HG02759 (cell line): ENCODE measurements around the gene RPS5.
"Not testable (repeated sequence)": the region's sequence is repeated elsewhere in the genome, so short reads cannot be mapped to it uniquely, and the experiment has no call there.

ENCODE experiments used
- ATAC-seq: cut with Tn5 transposase; IDR thresholded peaks from one replicate; pipeline ENCODE4 v1.9.1; 2021; ENCODE audit warnings: mild to moderate bottlenecking, moderate library complexity; ENCODE audit not compliant: unreplicated experiment

The RPS5 gene

DNA sequence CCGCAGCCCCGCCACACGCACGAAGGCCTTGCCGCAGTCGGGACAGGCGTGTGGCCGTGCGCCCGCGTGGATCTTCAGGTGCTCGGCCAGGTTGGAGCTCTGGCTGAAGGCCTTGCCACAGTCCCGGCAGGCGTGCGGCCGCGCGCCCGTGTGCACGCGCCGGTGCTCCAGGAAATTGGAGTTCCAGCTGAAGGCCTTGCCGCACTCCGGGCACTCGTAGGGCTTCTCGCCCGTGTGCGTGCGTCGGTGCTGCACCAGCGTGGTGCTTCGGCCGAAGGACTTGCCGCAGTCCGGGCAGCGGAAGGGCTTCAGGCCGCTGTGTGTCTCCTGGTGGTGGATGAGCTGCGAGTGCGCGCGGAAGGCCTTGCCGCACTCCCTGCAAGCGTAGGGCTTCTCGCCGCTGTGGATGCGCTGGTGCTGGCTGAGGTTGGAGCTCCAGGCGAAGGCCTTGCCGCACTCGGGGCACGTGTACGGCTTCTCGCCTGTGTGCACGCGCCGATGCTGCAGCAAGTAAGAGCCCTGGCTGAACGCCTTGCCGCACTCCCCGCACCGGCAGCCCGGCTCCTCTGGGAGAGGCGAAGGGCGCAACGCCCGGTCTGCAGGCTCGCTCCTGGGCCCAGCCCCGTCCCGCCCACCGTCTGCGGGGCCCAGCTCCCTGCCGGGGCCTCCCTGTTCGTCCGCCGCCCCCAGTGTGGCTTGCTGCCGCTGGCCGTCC is 30.1 kb upstream of the RPS5 start:
- ATAC-seq: no peak

DNA sequence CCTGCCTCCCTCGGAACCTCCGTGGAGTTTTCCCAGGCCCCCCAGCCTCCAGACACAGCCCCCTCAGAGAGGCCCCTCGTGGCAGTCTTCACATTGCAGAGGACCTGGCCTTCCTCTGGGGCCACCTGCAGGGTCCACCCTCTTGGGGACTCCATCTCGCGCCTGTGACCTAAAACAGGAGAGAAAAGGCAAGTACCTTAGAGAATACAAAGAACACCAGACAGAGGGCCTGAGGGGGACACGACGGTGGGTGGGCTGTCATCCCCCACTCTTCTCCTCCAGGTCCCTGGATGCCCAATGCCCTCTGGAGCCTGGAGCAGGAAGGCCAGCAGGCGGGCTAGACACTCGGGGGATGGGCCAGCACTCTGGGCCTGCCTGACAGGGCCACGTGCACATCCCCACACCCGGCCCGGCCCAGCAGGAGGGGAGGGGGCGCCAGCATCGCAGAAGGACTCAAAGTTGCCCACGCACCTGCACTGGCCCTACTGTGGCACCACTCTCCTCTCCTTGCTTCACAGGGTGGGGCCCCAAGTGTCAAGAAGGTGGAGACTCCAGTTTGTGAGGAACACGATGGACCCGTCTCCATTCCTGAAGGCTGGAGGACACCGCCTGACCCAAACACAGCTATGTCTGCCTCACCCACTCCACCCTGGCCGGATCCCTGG is 29.5 kb upstream of the RPS5 start:
- ATAC-seq: no peak

DNA sequence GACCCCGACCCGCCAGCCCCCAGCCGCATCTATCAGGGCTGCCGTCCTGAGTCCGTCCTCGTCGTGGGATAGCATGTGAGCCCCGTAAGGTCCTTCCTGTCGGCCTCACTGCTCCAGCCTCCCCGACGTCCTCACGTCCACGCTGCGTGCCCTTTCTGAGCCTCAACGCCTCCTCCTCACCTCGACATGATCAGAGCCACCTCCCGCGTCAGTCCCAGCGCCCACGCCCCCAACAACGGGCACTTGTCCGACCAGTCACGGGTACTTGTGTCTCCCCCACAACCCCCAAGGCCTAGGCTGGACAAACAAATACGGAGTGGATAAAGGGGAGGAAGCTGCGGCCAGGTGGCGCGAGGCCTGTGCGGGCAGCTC is 25.2 kb upstream of the RPS5 start:
- peak; percentile 16 for ATAC-seq

DNA sequence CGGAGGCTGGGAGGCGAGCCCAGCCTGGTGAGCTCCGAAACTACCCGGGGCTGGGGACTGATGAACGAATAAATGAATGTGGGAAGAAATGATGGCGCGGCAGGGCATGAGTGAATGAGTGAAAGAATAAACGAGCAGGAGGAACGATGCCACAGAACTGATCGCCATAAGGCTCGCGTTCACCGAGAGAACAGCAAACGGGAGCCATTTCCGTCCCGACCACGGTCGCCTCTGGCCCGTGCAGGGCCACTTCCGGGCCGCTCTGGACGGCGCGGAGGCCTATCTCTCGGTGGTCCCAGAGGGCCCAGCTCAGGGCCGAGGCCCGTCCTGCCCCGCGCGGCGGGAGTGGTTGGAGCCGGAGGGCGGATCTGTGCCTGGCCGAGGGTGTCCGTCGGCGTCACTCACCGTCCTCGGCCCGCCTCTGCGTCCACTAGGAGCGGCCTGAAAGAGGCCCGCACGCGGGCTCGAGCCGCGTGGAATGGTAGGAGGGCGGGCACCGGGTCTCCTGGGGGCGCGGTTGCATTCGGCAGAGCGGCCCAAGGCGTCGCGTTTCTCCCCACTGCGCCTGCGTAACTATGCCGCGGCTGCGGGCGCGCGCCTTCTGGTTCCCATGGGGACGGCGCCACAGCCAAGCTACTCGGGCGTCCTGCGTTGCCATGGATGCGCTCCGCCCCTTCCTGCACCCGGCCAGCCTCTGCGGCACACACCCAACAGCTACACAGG is 24.6 kb upstream of the RPS5 start, which contains the start of gene ZNF497:
Gene ZNF497, minus strand, starts transcription at position 480 of the 723 bp plus-strand sequence. CDS start 5,116 bp downstream, outside the sequence.
- peak; percentile 87 for ATAC-seq

DNA sequence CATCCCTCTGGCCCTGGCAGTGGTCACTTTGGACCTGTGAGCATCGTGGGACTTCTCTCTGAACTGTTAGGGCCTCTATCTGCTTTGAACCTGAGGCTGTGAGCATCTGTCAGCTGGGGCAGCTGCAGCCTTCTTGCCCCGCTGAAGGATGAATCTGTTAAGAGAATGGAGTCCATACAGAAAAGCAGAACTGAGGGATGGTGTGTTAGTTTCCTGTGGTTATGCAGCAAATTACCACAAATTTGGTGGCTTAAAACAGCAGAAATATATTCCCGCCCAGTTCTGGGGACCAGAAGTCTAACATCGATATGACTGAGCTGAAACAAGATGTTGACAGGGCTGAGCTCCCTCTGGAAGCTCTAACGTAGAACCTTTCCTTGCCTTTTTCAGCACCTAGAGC is 22.9 kb upstream of the RPS5 start:
- no peak for ATAC-seq

DNA sequence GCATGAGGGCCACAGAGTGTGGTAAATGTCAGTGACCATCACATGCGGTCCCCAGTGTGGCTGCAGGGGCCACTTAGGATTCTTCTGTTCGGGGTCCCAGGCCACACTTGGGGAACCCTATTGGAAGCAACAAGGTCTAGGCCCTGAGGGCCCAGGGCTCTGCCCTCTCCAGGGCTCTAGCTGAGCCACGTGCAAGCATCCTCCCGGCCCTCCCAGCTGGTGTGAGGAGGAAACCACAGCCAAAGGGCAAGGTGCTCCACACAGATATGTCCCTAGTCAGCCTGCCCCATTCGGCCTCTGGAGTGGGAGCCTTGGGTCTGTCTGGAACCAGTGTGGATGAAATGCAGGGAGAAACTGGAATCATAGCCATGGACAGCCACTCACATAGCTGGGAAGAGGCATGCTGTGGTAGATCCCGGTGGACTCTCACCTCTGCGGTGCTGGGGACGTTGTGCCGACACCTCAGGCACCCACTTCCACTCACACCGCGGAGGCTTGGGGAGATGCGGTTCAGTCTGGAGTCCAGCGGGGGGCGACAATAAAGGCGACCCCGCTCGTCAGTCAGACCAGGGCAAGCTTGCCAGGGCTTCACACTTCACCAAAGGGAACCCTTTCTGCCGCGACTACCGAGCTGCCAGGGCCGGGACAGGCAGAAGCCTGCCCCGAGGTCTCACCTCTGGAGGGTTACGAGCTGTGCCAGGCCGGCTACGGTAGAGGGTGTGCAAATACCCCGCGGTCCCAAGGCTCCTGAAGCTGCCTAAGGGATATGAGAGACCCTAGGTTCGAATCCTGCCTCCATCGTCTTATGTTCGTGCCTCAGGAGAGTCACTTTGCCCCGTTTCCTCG is 20.3 kb upstream of the RPS5 start:
- no peak for ATAC-seq

DNA sequence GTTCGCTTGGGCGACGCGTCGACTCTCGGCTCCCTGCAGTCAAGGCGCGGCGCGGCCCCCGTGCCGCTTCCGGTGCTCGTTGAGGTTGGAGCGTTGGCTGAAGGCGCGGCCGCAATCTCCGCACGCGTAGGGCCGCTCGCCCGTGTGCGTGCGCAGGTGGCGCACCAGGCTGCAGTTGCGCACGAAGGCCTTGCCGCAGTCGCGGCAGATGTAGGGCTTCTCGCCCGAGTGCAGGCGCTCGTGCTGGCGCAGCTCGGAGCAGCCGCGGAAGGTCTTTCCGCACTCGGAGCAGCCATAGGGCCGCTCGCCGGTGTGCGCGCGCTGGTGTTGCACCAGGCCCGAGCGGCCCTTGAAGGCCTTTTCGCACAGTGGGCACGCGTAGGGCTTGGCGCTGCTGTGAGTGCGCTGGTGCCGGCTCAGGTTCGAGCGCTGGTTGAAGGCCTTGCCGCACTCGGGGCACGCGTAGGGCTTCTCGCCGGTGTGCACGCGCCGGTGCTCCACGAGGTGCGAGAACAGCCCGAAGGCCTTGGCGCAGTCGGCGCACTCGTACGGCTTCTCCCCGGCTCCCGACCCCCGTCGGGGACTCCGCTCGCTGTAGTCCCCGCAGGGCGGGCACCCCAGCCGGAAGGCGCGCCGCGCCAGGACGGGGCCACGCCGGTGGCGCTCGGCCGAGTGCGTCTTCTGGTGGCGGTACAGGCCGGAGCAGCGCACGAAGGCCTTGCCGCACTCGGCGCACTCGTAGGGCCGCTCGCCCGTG is 19.2 kb upstream of the RPS5 start:
- ATAC-seq: no peak

DNA sequence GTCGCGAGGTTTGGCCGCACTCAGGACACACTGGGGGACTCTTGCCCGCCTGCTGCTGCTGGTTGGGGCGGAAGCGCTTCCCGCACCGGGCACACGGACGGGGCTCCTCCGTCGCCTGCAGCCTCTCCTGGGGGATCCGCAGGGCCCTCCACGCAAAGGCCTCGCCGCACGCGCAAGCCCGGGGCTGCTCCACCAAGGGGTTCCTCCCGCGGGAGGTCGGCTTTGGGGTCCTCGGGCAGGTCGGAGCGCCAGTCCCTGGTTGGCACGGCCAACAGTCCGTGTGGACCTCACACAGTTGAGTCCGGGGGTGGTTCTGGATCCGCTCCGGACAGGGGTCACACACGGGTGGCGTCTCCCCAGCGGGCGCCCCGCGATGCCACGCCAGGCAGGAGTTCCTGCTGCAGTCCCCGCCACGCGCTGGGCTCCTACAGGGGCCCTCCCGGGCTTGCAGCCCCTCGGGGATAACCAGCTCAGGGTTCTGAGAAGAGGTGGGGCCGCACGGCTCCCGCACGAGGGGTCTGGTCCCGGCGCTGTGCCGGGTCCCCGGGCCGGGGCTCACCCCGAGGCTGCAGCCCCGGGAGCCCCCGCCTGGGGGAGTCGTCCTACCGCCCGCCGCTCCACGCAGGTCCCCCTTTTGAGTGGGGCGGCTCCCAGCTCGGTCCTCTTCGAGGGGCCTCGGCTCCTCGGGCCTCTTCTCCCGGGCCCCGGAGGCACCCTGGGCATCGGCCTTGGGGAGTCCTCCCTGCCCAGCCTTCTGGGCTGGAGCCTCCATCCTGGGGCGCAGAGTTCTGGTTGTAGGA is 18.3 kb upstream of the RPS5 start:
- ATAC-seq: no peak

DNA sequence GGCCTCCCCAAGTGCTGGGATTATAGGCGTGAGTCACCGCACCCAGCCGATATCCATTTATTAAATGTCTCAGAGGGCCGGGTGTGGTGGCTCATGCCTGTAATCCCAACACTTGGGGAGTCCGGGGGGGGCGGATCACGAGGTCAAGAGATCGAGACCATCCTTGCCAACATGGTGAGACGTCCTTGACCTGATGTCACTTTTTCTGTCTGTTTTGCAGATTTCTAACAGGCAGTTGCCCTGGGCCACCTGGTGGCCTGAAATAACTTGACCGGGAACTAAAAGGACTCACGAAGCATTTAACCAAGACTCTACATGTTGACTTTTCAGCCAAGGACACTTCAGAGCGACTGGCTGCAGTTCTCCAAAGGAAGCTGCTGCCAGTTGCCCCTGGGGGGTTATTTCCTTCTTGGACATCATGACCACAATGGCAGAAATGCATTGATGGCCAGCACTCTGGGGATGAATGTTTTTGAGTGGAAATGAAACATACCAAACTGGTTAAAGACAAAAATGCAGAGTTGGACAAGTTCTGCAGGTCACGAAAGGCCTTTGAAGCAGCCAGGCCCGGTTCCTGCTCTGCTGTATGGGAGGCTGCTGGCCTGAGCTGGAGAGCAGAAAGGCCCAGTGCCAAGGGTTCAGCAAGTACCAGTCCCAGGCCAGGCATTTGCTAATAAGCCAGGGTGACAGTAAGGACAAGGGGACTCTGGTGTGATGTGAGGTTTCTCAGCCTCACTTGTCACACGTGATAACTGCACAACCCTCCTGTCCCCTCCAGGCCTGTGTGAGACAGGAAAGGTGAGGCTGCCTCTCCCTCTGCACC is 14.5 kb upstream of the RPS5 start:
- ATAC-seq: no peak

DNA sequence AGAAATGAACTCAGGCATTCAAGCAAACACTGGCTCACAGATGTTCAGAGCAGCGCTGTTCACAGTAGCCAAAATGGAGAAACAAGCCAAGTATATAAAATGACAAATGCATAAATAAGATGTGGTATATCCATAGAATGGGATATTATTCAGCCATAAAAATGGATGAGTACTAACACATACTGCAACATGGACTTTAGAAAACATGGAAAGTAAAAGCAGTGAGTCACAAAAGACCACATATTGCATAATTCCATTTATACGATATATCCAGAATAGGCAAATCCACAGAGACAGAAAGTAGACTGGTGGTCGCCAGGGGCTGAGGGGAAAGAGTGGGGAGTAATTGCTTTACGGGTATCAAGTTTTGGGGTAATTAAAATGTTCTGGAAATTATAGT is 12.9 kb upstream of the RPS5 start:
- ATAC-seq: no peak

DNA sequence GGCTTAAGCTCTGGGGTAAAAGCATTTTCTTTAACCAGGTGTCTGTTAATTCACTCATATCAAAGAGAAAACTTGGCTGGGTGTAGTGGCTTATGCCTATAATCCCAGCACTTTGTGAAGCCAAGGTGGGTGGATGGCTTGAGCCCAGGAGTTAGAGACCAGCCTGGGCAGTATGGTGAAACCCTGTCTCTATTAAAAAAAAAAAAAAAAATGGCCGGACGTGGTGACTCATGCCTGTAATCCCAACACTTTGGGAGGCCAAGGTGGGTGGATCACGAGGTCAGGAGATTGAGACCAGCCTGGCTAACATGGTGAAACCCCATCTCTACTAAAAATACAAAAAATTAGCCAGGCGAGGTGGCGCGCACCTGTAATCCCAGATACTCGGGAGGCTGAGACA is 10.3 kb upstream of the RPS5 start:
- ATAC-seq: not testable (repeated sequence)

DNA sequence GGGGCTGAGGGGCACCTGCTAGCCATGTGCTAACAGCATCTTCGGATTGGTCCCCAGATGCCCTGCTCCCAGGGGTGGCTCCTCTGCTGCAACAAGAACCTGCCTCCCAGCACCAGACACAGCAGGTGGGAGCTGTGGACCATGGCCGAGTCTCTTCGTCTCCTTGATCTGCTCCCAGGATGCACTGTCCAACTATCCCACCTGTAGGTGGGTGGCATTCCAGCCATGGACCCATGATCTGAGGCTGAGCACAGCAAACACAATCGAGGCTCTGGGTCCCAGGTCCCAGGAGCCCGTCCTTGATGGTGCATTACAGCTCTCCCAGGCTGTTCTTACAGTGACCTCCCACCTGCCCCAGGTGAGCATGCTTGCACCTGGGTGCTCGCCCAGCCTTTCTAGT is 7.8 kb upstream of the RPS5 start:
- no peak for ATAC-seq

DNA sequence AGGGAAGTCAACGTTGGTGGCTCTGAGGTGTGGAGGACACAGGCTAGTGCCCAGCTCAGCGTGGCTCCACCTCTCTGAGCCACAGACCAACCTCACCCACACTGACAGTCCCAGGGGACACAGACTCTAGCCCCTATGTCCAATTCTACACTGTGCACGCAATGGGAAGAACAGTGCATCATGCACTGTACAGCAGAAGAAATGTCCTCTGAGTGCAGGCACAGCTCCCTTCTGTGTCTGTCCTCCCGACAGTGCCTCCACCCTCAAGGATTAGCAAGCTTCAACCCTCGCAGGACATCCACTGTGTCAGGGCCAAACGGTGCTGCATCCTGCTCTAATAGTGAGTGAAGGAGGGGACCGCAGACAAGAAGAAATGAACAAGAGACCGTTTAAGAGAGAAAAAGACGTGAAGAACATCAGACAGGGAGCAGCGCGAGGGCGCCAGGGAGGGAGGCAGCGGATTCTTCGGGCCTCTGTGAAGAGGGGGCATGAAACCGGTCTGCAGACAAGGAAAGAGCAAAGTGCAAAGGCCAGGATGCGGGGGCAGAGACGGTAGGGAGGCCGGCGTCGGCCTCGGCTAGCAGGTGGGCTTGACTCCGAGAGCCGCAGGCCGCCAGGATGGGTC is 6.9 kb upstream of the RPS5 start:
- ATAC-seq: no peak

DNA sequence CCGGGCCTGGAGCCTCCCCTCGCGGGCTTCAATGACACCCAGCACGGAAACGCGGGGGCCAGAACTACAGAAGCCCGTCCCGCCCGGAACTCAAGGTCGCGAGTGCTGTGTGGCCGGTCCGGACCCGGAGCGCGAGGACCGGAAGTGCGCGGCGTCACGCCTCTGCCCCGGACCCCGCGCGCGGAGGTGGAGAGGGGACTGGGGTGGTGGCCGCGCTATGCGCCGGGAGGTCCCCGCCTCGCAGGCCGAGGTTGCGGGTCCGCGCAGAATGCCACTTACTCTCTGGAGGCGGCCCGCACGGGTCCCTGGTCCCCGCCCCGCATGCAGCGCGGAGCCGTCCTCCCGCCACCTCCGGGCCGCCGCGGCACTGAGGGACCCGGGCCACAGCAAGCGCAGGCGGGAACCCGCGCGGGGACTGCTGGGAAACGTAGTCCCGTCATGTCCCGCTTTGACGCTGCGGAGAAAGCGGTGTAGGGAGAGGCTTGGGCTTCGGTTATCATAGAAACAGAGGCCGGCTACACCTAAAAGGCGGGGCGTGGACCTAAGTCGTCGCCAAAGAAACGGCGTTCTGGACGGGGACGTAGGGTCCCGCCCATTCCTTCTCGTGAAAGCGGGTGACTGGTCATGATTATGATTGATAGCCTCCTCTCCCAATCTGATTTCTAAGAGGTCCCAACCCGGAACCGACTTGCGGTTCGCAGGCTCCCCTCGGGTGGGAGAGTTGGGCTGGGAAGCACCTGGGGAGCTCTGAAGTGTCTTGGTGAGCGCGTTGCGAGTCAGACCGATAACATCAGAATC is 6.2 kb upstream of the RPS5 start, which contains the start of gene ZNF837:
Gene ZNF837, minus strand, starts transcription at position 369 of the 798 bp plus-strand sequence. CDS start 11,698 bp downstream, outside the sequence.
- ATAC-seq: peak; percentile 85

DNA sequence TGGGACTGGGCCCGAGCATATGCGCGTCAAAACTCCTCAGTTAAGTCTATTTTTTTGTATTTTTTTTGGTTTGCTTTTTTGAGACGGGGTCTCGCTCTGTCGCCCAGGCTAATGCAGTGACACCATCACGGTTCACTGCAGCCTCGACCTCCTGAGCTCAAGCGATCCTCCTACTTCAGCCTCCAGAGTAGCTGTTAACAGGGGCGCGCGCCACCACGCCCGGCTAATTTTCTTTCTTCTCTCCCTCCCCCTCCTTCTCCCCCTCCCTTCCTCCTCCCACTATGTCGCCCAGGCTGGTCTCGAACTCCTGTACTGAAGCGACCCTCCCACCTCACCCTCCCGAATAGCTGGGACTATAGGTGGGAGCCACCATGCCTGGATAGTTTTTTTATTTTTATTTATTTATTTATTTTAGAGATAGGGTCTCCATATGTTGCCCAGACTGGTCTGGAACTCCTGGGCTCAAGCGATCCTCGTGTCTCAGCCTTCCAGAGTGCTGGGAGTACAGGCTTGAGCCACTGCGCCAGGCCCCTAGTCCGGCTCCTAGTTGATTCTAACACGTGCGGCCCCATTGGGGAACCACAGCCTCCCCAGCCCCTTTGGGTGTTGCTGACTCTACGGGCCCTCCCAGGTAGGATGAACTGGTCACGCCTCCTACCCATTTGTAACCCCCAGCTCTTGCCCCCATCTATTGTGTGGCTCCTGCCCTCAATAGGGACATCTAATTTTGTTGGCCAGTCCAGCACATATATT is 5.4 kb upstream of the RPS5 start:
- ATAC-seq: no peak

DNA sequence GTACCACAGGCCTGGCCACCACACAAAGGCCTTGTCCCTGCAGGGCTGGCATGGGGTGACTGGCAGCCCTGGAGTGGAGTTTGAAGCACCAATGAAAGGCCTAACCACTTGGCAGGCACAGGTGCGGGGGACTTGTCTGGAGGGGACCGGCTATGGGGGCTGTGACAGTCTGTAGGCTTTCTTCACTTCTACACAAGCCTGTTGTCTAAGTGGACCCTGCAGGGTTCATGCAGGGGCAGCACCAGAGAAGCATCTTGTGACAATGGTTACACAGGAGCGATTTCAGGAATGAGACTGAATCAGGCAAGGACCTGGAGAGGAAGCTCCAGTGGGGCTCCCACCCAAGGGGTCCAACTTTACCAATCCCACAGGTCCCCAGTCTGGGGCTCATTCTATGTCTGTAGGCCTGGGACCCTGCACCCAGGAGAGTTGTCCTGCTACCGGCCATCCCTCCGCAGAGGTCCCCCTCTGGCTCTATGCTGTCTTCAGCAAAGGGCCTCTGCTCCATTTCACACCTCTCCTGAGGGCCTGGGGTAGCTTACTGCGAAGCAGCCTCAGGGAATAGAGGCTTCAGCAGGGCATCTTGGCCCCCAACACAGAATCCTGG is 4.0 kb upstream of the RPS5 start:
- ATAC-seq: no peak
